ENCODE results near the gene AJAP1. TPM values are rescaled to one million over a fixed set of nuclear protein-coding genes. Genes with fewer than 3 reads are reported as not detected.

The AJAP1 gene
- total RNA-seq, 1 experiment from 2014 or later: not detected

GRCh38 chr1:4636644-4637380 lies 17.6 kb upstream of the AJAP1 start:
- no peak overlapping the region for H3K4me2 ChIP-seq (ENCODE audit: low read length)
- H3K27me3 ChIP-seq (ENCODE audit: insufficient read depth, low read length): no peaks in the 10 kb centered on the region
- no peaks in the 10 kb centered on the region for H3K4me1 ChIP-seq (ENCODE audit: control insufficient read depth in 1 of 2, insufficient read depth in 2 of 2, low read length in 2 of 2)
- TF ChIP-seq SP1 (IDR thresholded peaks at IDR 0.05; ENCODE audit: low read depth) (no peak), POLR2A (IDR thresholded peaks at IDR 0.05; ENCODE audit: borderline replicate concordance, extremely low read depth, insufficient read depth, insufficient read length) (no peak), RAD21 (IDR thresholded peaks at IDR 0.05; ENCODE audit: low read depth) (no peak), YY1 (IDR thresholded peaks at IDR 0.05; ENCODE audit: extremely low read depth, insufficient replicate concordance, low read depth, low read length) (no peak), ELF1 (IDR thresholded peaks at IDR 0.05; ENCODE audit: borderline replicate concordance, low read depth) (no peak), ZFX (IDR thresholded peaks at IDR 0.05) (no peak), POLR2AphosphoS5 (IDR thresholded peaks at IDR 0.05; ENCODE audit: low read depth, low read length) (no peak), CTCF (IDR thresholded peaks at IDR 0.05 in 2 of 3, conservative IDR thresholded peaks at IDR 0.05 in 1 of 3; ENCODE audit: borderline replicate concordance in 1 of 3, insufficient read depth in 1 of 3, low read depth in 2 of 3, low read length in 2 of 3) (no peak), TCF7L2 (IDR thresholded peaks at IDR 0.05; ENCODE audit: borderline replicate concordance, extremely low read depth, insufficient read depth, insufficient read length) (no peak), ATF3 (IDR thresholded peaks at IDR 0.05) (no peak), SRF (IDR thresholded peaks at IDR 0.05; ENCODE audit: low read depth) (no peak), EZH2phosphoT487 (IDR thresholded peaks at IDR 0.05; ENCODE audit: borderline replicate concordance) (no peak), EGR1 (IDR thresholded peaks at IDR 0.05; ENCODE audit: low read depth) (no peak), JUND (IDR thresholded peaks at IDR 0.05) (no peak)
- H3K79me2 ChIP-seq (ENCODE audit: insufficient read depth, low read length): no peaks in the 10 kb centered on the region
- POLR2A ChIA-PET: no interaction called here
- H3K9me3 ChIP-seq (ENCODE audit: control insufficient read depth in 1 of 2, insufficient read depth in 1 of 2, low read depth in 1 of 2, low read length in 2 of 2): no peaks in the 10 kb centered on the region
- H3K27ac ChIP-seq (ENCODE audit: low read depth, low read length): no peak overlapping the region
- no peaks in the 10 kb centered on the region for H4K20me1 ChIP-seq (ENCODE audit: insufficient read depth)
- no peaks in the 10 kb centered on the region for H3K9me2 ChIP-seq (ENCODE audit: insufficient read depth)
- intact Hi-C loops (cut with micrococcal nuclease): no loop called here
- DNase-seq (ENCODE audit: low read depth, low spot score): no peak
- H3K4me3 ChIP-seq (replicated peaks in 1 of 2; ENCODE audit: low read depth in 1 of 2, low read length in 2 of 2): no peak overlapping the region
- ATAC-seq: no peak
- no peaks in the 10 kb centered on the region for H3K36me3 ChIP-seq (ENCODE audit: control insufficient read depth in 1 of 2, insufficient read depth in 2 of 2, low read length in 2 of 2)
- RAD21 ChIA-PET (ENCODE audit: low non-redundant PET in 1 of 2, low total read pairs in 2 of 2, uncharacterized antibody in 2 of 2, unreplicated experiment in 2 of 2): interaction anchor here in 1 of 2 experiments (0.7 kb wide), 1 partner anchor 166 kb away, joined by 4 read pairs; no protein-coding TSS in a partner anchor
- H3K9ac ChIP-seq (ENCODE audit: low read length): no peak overlapping the region
- no peak overlapping the region for H2AFZ ChIP-seq (ENCODE audit: low read depth, low read length, poor library complexity, severe bottlenecking)
- CTCF ChIA-PET: no interaction called here
- no TSS peak for BruUV-seq (replicated peaks)

All from HCT116 (cell line).